ENCODE results near the gene CLDN3. TPM values are rescaled to one million over a fixed set of nuclear protein-coding genes. Genes with fewer than 3 reads are reported as not detected.

Gene CLDN3
- total and polyA plus RNA-seq, 9 of the 15 experiments (the other 6 are each of a cell fraction or from before 2014, with no cell fraction given): 0.29 TPM; not detected in 8

DNA sequence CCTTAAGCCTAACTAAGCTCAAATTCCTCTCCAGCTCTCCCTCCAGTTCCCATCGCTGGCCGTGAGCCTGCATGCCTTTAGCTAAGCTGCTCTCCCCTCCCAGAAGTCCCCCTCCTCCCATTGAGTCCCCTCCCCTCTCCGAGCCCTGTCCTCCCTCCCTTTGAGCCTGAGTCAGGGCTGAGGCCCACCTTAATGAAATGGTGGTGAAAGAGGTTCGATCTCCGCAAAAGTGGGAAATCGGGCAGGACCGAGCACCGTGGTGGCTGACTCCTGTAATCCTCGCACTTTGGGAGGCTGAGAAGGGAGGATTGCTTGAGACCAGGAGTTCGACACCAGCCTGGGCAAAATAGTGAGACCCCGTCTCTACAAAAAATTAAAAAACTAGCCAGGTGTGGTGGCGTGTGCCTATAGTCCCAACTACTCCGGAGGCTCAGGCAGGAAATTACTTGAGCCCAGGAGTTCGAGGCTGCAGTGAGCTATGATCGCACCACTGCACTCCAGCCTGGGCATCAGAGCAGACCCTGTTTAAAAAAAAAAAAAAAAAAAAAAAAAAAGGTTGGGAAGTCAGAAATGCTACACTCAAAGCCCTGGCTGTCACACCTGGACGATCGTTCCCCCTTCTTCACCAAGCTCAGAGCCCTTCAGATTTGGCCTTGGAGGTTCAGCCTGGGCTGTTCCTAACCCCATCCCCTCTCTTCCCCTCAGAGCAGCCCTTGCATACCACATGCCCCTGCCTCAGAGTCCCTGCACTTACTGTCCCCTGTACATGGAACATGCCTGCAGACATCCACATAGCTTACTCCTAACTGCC lies 995 bp upstream of the CLDN3 start:
- Histone ChIP-seq H3K4me3 (no peak overlapping the region), H3K9me3 (replicated peaks; ENCODE audit: control insufficient read depth, insufficient read depth, low read depth, low read length) (no peaks in the 10 kb centered on the region), H3K27me3 (ENCODE audit: control insufficient read depth in 2 of 2, insufficient read depth in 2 of 2, low read length in 2 of 2) (no peaks in the 10 kb centered on the region), H3K36me3 (ENCODE audit: control insufficient read depth, insufficient read depth, low read length) (no peaks in the 10 kb centered on the region), H3K4me2 (ENCODE audit: insufficient read depth, low read length) (no peak overlapping the region), H2AFZ (ENCODE audit: low read depth, low read length) (no peak overlapping the region), H3K27ac (ENCODE audit: extremely low read depth, low read depth, low read length) (no peak overlapping the region), H3K4me1 (replicated peaks in 1 of 2; ENCODE audit: control insufficient read depth in 2 of 2, insufficient read depth in 2 of 2, low read length in 2 of 2) (peaks cover 0 to 22% of the 10 kb centered on the region in 2 experiments; a peak in 3 of 5 replicates), H3K79me2 (ENCODE audit: control insufficient read depth, insufficient read depth, low read length) (no peaks in the 10 kb centered on the region), H3K9ac (ENCODE audit: insufficient read depth in 1 of 2, low read depth in 2 of 2, low read length in 2 of 2) (no peak overlapping the region), H4K20me1 (replicated peaks; ENCODE audit: control insufficient read depth, insufficient read depth, low read length) (no peaks in the 10 kb centered on the region), H3K9me1 (ENCODE audit: control insufficient read depth, insufficient read depth, low read length) (no peaks in the 10 kb centered on the region)
- FAIRE-seq (no peak), ATAC-seq (no peak; the same call in 2 of the 3 replicates), DNase-seq (ENCODE audit: extremely low read depth in 1 of 4, low spot score in 3 of 4) (peak in 2 of 4 experiments; percentile 7)
- in situ Hi-C loops (cut with MboI): no loop called here
- WGBS (ENCODE audit: insufficient coverage, low coverage, missing lambda C conversion rate): 68% methylated on average over 16 of the region's 17 CpGs
- POLR2A ChIA-PET: interaction anchor here (1.1 kb wide), 1 partner anchor 13 kb away, joined by 4 read pairs; no protein-coding TSS in a partner anchor
- BruUV-seq (replicated peaks): no TSS peak
- intact Hi-C loops (cut with micrococcal nuclease): no loop called here
- CTCF ChIA-PET (ENCODE audit: low intra/inter-chr PET ratio): no interaction called here
- TF ChIP-seq NFYB (IDR thresholded peaks at IDR 0.05; ENCODE audit: extremely low read depth, insufficient read length): no peak
- no peak for TF ChIP-seq GATAD2B (IDR thresholded peaks at IDR 0.05; ENCODE audit: borderline replicate concordance)
- no peak for TF ChIP-seq NCOR1 (IDR thresholded peaks at IDR 0.05)
- TF ChIP-seq MEF2D (tag; conservative IDR thresholded peaks at IDR 0.05; ENCODE audit: low read depth): no peak
- TF ChIP-seq, protein P1, sequence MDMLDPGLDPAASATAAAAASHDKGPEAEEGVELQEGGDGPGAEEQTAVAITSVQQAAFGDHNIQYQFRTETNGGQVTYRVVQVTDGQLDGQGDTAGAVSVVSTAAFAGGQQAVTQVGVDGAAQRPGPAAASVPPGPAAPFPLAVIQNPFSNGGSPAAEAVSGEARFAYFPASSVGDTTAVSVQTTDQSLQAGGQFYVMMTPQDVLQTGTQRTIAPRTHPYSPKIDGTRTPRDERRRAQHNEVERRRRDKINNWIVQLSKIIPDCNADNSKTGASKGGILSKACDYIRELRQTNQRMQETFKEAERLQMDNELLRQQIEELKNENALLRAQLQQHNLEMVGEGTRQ (CRISPR knock-in tag; IDR thresholded peaks at IDR 0.05): no peak
